B cell (primary cell): ENCODE results near the gene CASZ1. TPM values are rescaled to one million over a fixed set of nuclear protein-coding genes. Genes with fewer than 3 reads are reported as not detected.

Source experiments
- ATAC-seq: fragments of 200-7000 bp; cut with Tn5 transposase; one replicate; pipeline ENCODE4 v1.10.0; 2021; ENCODE audit warnings: low read depth, mild to moderate bottlenecking, moderate number of reproducible peaks, moderate library complexity
- CTCF ChIA-PET: fragments of 350-600 bp; sonication (Branson Sonifier 250); formaldehyde crosslinking; loops from one replicate; lab custom pipeline; 2021; ENCODE audit warnings: antibody characterized with exemption, inconsistent platforms; lab: Charles Lee
- POLR2A ChIA-PET: fragments of 350-600 bp; sonication (Branson Sonifier 250); formaldehyde crosslinking; loops from one replicate; lab custom pipeline; 2021; ENCODE audit warnings: antibody characterized with exemption; lab: Charles Lee
- DNase-seq: peaks from one replicate; pipeline ENCODE4 v3.0.0; 2013
- H2AFZ ChIP-seq: 2 replicates; pipeline ENCODE4 v1.6.1; 2012; ENCODE audit warnings: mild to moderate bottlenecking, low read depth, low read length; ENCODE audit not compliant: insufficient read depth, poor library complexity, severe bottlenecking
- H3K27ac ChIP-seq, 2 donors: 1 replicate in 1 of 2; 2 replicates in 1 of 2; pipeline ENCODE4 v1.5.1; 2012 to 2013; ENCODE audit warnings: low read length in 2 of 2, mild to moderate bottlenecking in 2 of 2, moderate library complexity in 1 of 2
- H3K27me3 ChIP-seq, 4 experiments: fragments of 200-600 bp in 1 of 4; sonication (generic) in 1 of 4; replicated peaks in 1 of 4; 1 replicate in 2 of 4; 2 replicates in 2 of 4; pipeline versions ENCODE4 v1.6.1 to v1.7.0; 2013 to 2016; ENCODE audit warnings: low read length in 3 of 4, mild to moderate bottlenecking in 2 of 4, mixed read lengths in 1 of 4, moderate library complexity in 1 of 4; ENCODE audit not compliant: insufficient read depth in 4 of 4, control insufficient read depth in 3 of 4; ENCODE audit errors: control extremely low read depth in 1 of 4
- H3K36me3 ChIP-seq, 2 experiments: replicated peaks in 1 of 2; 1 replicate in 1 of 2; 2 replicates in 1 of 2; pipeline versions ENCODE4 v1.6.1 to v1.7.1; 2013; ENCODE audit warnings: low read length in 1 of 2; ENCODE audit not compliant: insufficient read depth in 2 of 2, control insufficient read depth in 1 of 2; ENCODE audit errors: control extremely low read depth in 1 of 2, extremely low read depth in 1 of 2
- H3K4me1 ChIP-seq, 2 donors: fragments of 200-600 bp in 1 of 2; sonication (generic) in 1 of 2; 1 replicate in 1 of 2; 2 replicates in 1 of 2; pipeline versions ENCODE4 v1.5.1 to v1.6.1; 2013 to 2017; ENCODE audit warnings: low read length in 2 of 2; ENCODE audit not compliant: control insufficient read depth in 2 of 2, insufficient read depth in 2 of 2
- H3K4me2 ChIP-seq: replicated peaks from 2 replicates; pipeline ENCODE3; 2012; ENCODE audit warnings: mild to moderate bottlenecking, low read depth, low read length; ENCODE audit not compliant: poor library complexity, severe bottlenecking
- H3K4me3 ChIP-seq, 5 experiments: fragments of 200-600 bp in 1 of 5; sonication (generic) in 1 of 5; 1 replicate in 3 of 5; 2 replicates in 2 of 5; pipeline versions ENCODE4 v1.5.1 to v1.7.0; 2011 to 2016; ENCODE audit warnings: low read length in 4 of 5, mild to moderate bottlenecking in 4 of 5, low read depth in 2 of 5, control low read depth in 1 of 5, moderate library complexity in 1 of 5; ENCODE audit not compliant: insufficient read depth in 1 of 5; ENCODE audit errors: control extremely low read depth in 1 of 5, extremely low read depth in 1 of 5
- H3K79me2 ChIP-seq: fragments of 200-600 bp; sonication (generic); one replicate; pipeline ENCODE4 v1.6.0; 2016; ENCODE audit warnings: low read length; ENCODE audit not compliant: control insufficient read depth, insufficient read depth
- H3K9ac ChIP-seq: fragments of 200-600 bp; sonication (generic); 2 replicates; pipeline ENCODE4 v1.6.1; 2017; ENCODE audit warnings: mild to moderate bottlenecking, low read length, moderate library complexity
- H3K9me3 ChIP-seq, 3 donors: one replicate each; pipeline versions ENCODE4 v1.6.1 to v1.7.1; 2013; ENCODE audit warnings: low read length in 2 of 3; ENCODE audit not compliant: control insufficient read depth in 2 of 3, insufficient read depth in 1 of 3; ENCODE audit errors: control extremely low read depth in 1 of 3
- H4K20me1 ChIP-seq: 2 replicates; pipeline ENCODE4 v1.6.0; 2012; ENCODE audit warnings: mild to moderate bottlenecking, low read length; ENCODE audit not compliant: insufficient read depth, control insufficient read depth, poor library complexity, severe bottlenecking
- H3K27ac Mint-ChIP-seq: one replicate; pipeline ENCODE4 v1.8.0; 2021; ENCODE audit warnings: mixed read lengths
- H3K27me3 Mint-ChIP-seq: one replicate; pipeline ENCODE4 v1.8.0; 2021; ENCODE audit warnings: mixed read lengths
- H3K4me1 Mint-ChIP-seq: one replicate; pipeline ENCODE4 v1.8.0; 2021; ENCODE audit warnings: mixed read lengths
- H3K4me3 Mint-ChIP-seq: one replicate; pipeline ENCODE4 v1.8.0; 2021; ENCODE audit warnings: mixed read lengths
- H3K9me3 Mint-ChIP-seq: one replicate; pipeline ENCODE4 v1.8.0; 2022; ENCODE audit warnings: mixed read lengths; ENCODE audit not compliant: insufficient read depth
- CTCF ChIP-seq: fragments of 200-600 bp; IDR thresholded peaks from one replicate; pipeline ENCODE4 v1.8.0; 2022; ENCODE audit warnings: antibody characterized with exemption, mild to moderate bottlenecking
- EZH2 ChIP-seq: IDR thresholded peaks from 2 replicates; pipeline ENCODE4 v1.6.1; 2012; ENCODE audit warnings: borderline replicate concordance, low read depth, mild to moderate bottlenecking, moderate library complexity, low read length; ENCODE audit not compliant: insufficient read depth, poor library complexity, severe bottlenecking
- WGBS: methylation state at CpG from one replicate; pipeline ENCODE4 v1.1.5; 2013; ENCODE audit warnings: missing lambda C conversion rate; ENCODE audit not compliant: insufficient coverage; 5-methylcytosine and 5-hydroxymethylcytosine counted together
- intact Hi-C: fragments of 100-400 bp; cut with micrococcal nuclease; formaldehyde crosslinking; loops from one replicate; pipeline ENCODE4 v1.10.0; 2022
- polyA plus RNA-seq: library from polyadenylated mRNA; depleted of rRNA; stranded (reverse); fragments of >200 nt; gene quantifications from 2 replicates; pipeline ENCODE4 v1.2.3, GENCODE V29; 2012
- total RNA-seq, 2 donors: library from RNA; stranded (reverse); fragments of 120-200 nt in 1 of 2; gene quantifications; 1 replicate in 1 of 2; 2 replicates in 1 of 2; pipeline versions ENCODE4 v1.2.3 to v1.2.4, GENCODE V29; 2013 to 2022

CASZ1 gene
- total and polyA plus RNA-seq, 2 donors (not counting 1 experiment from before 2014, with no cell fraction given), result 9.5 to 27.2 TPM

GRCh38 chr1:10751160-10751559 is 45.3 kb downstream of the CASZ1 start:
- DNase-seq (no peak), ATAC-seq (no peak)
- no peak for TF ChIP-seq CTCF
- TF ChIP-seq EZH2, result no peak
- no peak overlapping the region for H3K4me3 Mint-ChIP-seq
- Histone ChIP-seq H3K9ac (no peak overlapping the region), H3K79me2 (no peaks in the 10 kb centered on the region), H3K27ac (no peak overlapping the region), H3K4me3 (no peak overlapping the region), H2AFZ (no peak overlapping the region), H3K27me3 (no peaks in the 10 kb centered on the region), H3K4me1 (peaks cover 5 to 8% of the 10 kb centered on the region in 2 donors), H3K9me3 (no peaks in the 10 kb centered on the region), H4K20me1 (no peaks in the 10 kb centered on the region), H3K4me2 (no peak overlapping the region), H3K36me3 (no peaks in the 10 kb centered on the region)
- no peak overlapping the region for H3K27ac Mint-ChIP-seq
- CTCF ChIA-PET, result no interaction called here
- peaks cover 7% of the 10 kb centered on the region for H3K4me1 Mint-ChIP-seq
- H3K27me3 Mint-ChIP-seq, result peaks cover 3% of the 10 kb centered on the region
- intact Hi-C loops, result no loop called here
- no peaks in the 10 kb centered on the region for H3K9me3 Mint-ChIP-seq
- WGBS, result 100% methylated on average over 3 of the region's 4 CpGs
- POLR2A ChIA-PET, result no interaction called here

- Histone ChIP-seq H3K4me3 (no peak overlapping the region), H3K27me3 (no peaks in the 10 kb centered on the region), H3K9me3 (no peaks in the 10 kb centered on the region), H3K9ac (no peak overlapping the region), H2AFZ (no peak overlapping the region), H3K4me2 (no peak overlapping the region), H3K79me2 (no peaks in the 10 kb centered on the region), H3K27ac (no peak overlapping the region), H3K4me1 (no peaks in the 10 kb centered on the region), H4K20me1 (no peaks in the 10 kb centered on the region), H3K36me3 (no peaks in the 10 kb centered on the region)
- intact Hi-C loops, result no loop called here
- DNase-seq (no peak), ATAC-seq (no peak)
- Mint-ChIP-seq H3K27me3 (no peaks in the 10 kb centered on the region), H3K4me1 (no peaks in the 10 kb centered on the region), H3K9me3 (no peaks in the 10 kb centered on the region), H3K27ac (no peak overlapping the region), H3K4me3 (no peak overlapping the region)
- TF ChIP-seq CTCF (no peak), EZH2 (no peak)
- POLR2A ChIA-PET, result no interaction called here
- CTCF ChIA-PET, result no interaction called here
- 87% methylated on average over 8 of the region's 18 CpGs for WGBS
Measured at GRCh38 chr1:10745886-10746455, 50.5 kb downstream of the CASZ1 start.
